Activated CD4-positive, alpha-beta memory T cell treated with anti-CD3 and anti-CD28 coated beads for 36 hours (primary cell): ENCODE measurements around the gene PRDM1. TPM values are rescaled to one million over a fixed set of nuclear protein-coding genes. Genes with fewer than 3 reads are reported as not detected.

ENCODE experiments used
- CTCF ChIA-PET: fragments of 350-600 bp; sonication (Branson Sonifier 250); formaldehyde crosslinking; loops from one replicate; lab custom pipeline; 2021; ENCODE audit warnings: antibody characterized with exemption, inconsistent platforms; lab: Charles Lee
- POLR2A ChIA-PET: fragments of 350-600 bp; sonication (Branson Sonifier 250); formaldehyde crosslinking; loops from one replicate; lab custom pipeline; 2021; ENCODE audit warnings: antibody characterized with exemption; lab: Charles Lee
- DNase-seq: peaks from one replicate; pipeline ENCODE4 v3.0.0-alpha.2; 2020
- H3K27ac Mint-ChIP-seq: one replicate; pipeline ENCODE4 v1.8.0; 2021; ENCODE audit warnings: mixed read lengths
- H3K27me3 Mint-ChIP-seq: one replicate; pipeline ENCODE4 v1.8.0; 2021; ENCODE audit warnings: mixed read lengths
- H3K36me3 Mint-ChIP-seq: one replicate; pipeline ENCODE4 v1.8.0; 2021; ENCODE audit warnings: mixed read lengths
- H3K4me1 Mint-ChIP-seq: one replicate; pipeline ENCODE4 v1.8.0; 2021; ENCODE audit warnings: low read depth, mixed read lengths
- H3K4me3 Mint-ChIP-seq: one replicate; pipeline ENCODE4 v1.8.0; 2021; ENCODE audit warnings: mild to moderate bottlenecking, mixed read lengths
- H3K9me3 Mint-ChIP-seq: one replicate; pipeline ENCODE4 v1.8.0; 2021; ENCODE audit warnings: mixed read lengths
- intact Hi-C: fragments of 100-400 bp; cut with micrococcal nuclease; formaldehyde crosslinking; loops from one replicate; pipeline ENCODE4 v1.15.1; 2023
- total RNA-seq, 2 experiments: library from RNA; stranded (reverse); gene quantifications; one replicate each; pipeline ENCODE4 v1.2.3, GENCODE V29; 2021

Gene PRDM1
- total RNA-seq, 2 experiments from 2014 or later = 70.9 to 78.9 TPM

GRCh38 chr6:106084989-106085691 is 996 bp upstream of the PRDM1 start:
- DNase-seq = no peak
- peaks cover 64% of the 10 kb centered on the region for H3K4me1 Mint-ChIP-seq
- intact Hi-C loops = loop anchor here (5.0 to 10.0 kb wide), 6 partner anchors 213 to 630 kb away; no protein-coding TSS in a partner anchor
- H3K27ac Mint-ChIP-seq = peak overlapping the region; percentile 94
- CTCF ChIA-PET = interaction anchor here (1.0 to 5.5 kb wide), 6 partner anchors 9 to 138 kb away, joined by 5 to 38 read pairs (median 8); no protein-coding TSS in a partner anchor
- peak overlapping the region; percentile 90 for H3K4me3 Mint-ChIP-seq
- H3K27me3 Mint-ChIP-seq = peaks cover 2% of the 10 kb centered on the region
- POLR2A ChIA-PET = interaction anchor here (1.2 to 5.6 kb wide), 4 partner anchors 14 to 102 kb away, joined by 6 to 236 read pairs (median 28); no protein-coding TSS in a partner anchor
- no peaks in the 10 kb centered on the region for H3K9me3 Mint-ChIP-seq
- peaks cover 30% of the 10 kb centered on the region for H3K36me3 Mint-ChIP-seq

- DNase-seq = no peak
- POLR2A ChIA-PET = interaction anchor here (1.0 to 5.6 kb wide), 5 partner anchors 9 to 104 kb away, joined by 4 to 236 read pairs (median 8); no protein-coding TSS in a partner anchor
- H3K36me3 Mint-ChIP-seq = peaks cover 35% of the 10 kb centered on the region
- H3K27me3 Mint-ChIP-seq = peaks cover 2% of the 10 kb centered on the region
- H3K27ac Mint-ChIP-seq = peak overlapping the region; percentile 94
- H3K4me3 Mint-ChIP-seq = peak overlapping the region; percentile 90
- intact Hi-C loops = loop anchor here (5.0 to 10.0 kb wide), 2 partner anchors 353 to 631 kb away; no protein-coding TSS in a partner anchor
- peaks cover 69% of the 10 kb centered on the region for H3K4me1 Mint-ChIP-seq
- CTCF ChIA-PET = interaction anchor here (0.9 to 5.5 kb wide), 6 partner anchors 14 to 653 kb away, joined by 3 to 38 read pairs (median 8); no protein-coding TSS in a partner anchor
- no peaks in the 10 kb centered on the region for H3K9me3 Mint-ChIP-seq
Measured at GRCh38 chr6:106085692-106085983, 498 bp upstream of the PRDM1 start.

- H3K4me1 Mint-ChIP-seq = peaks cover 75% of the 10 kb centered on the region
- intact Hi-C loops = loop anchor here (1.0 to 10.0 kb wide), 4 partner anchors 12 to 632 kb away; no protein-coding TSS in a partner anchor
- H3K4me3 Mint-ChIP-seq = peak overlapping the region; percentile 90
- ChIA-PET CTCF (interaction anchor here (0.6 to 5.5 kb wide), 6 partner anchors 13 to 136 kb away, joined by 3 to 38 read pairs (median 8); no protein-coding TSS in a partner anchor), POLR2A (interaction anchor here (0.9 to 5.6 kb wide), 7 partner anchors 14 to 105 kb away, joined by 3 to 236 read pairs (median 6); no protein-coding TSS in a partner anchor)
- peaks cover 44% of the 10 kb centered on the region for H3K36me3 Mint-ChIP-seq
- no peaks in the 10 kb centered on the region for H3K9me3 Mint-ChIP-seq
- DNase-seq = no peak
- peaks cover 2% of the 10 kb centered on the region for H3K27me3 Mint-ChIP-seq
- H3K27ac Mint-ChIP-seq = peak overlapping the region; percentile 94
Measured at GRCh38 chr6:106086814-106087175, 659 bp downstream of the PRDM1 start.

GRCh38 chr6:106087548-106088325 is 1.6 kb downstream of the PRDM1 start:
- peaks cover 2% of the 10 kb centered on the region for H3K27me3 Mint-ChIP-seq

GRCh38 chr6:106090001-106090400 is 3.9 kb downstream of the PRDM1 start:
- Mint-ChIP-seq H3K9me3 (no peaks in the 10 kb centered on the region), H3K27me3 (peaks cover 3% of the 10 kb centered on the region), H3K4me1 (peaks cover 75% of the 10 kb centered on the region), H3K4me3 (peak overlapping the region; percentile 90), H3K36me3 (peaks cover 63% of the 10 kb centered on the region), H3K27ac (peak overlapping the region; percentile 94)
- CTCF ChIA-PET = interaction anchor here (0.5 to 5.5 kb wide), 18 partner anchors 9 to 1282 kb away, joined by 3 to 38 read pairs (median 3); partner anchors contain the start of gene ATG5
- intact Hi-C loops = loop anchor here (1.0 kb wide), 1 partner anchor 133 kb away; no protein-coding TSS in a partner anchor
- no peak for DNase-seq
- POLR2A ChIA-PET = interaction anchor here (0.6 to 5.6 kb wide), 10 partner anchors 11 to 488 kb away, joined by 3 to 236 read pairs (median 3); no protein-coding TSS in a partner anchor

More at GRCh38 chr6:106087548-106088325, 1.6 kb downstream of the PRDM1 start:
- Mint-ChIP-seq H3K4me1 (peaks cover 78% of the 10 kb centered on the region), H3K9me3 (no peaks in the 10 kb centered on the region), H3K4me3 (peak overlapping the region; percentile 90), H3K27ac (peak overlapping the region; percentile 94), H3K36me3 (peaks cover 52% of the 10 kb centered on the region)
- intact Hi-C loops = loop anchor here (5.0 to 10.0 kb wide), 2 partner anchors 355 to 633 kb away; no protein-coding TSS in a partner anchor
- POLR2A ChIA-PET = interaction anchor here (0.8 to 5.6 kb wide), 7 partner anchors 13 to 188 kb away, joined by 3 to 236 read pairs (median 3); no protein-coding TSS in a partner anchor
- CTCF ChIA-PET = interaction anchor here (0.6 to 5.5 kb wide), 5 partner anchors 12 to 213 kb away, joined by 3 to 38 read pairs (median 4); no protein-coding TSS in a partner anchor
- DNase-seq = no peak

GRCh38 chr6:106092279-106092678 is 6.1 kb downstream of the PRDM1 start:
- peaks cover 3% of the 10 kb centered on the region for H3K27me3 Mint-ChIP-seq
- H3K4me3 Mint-ChIP-seq = peak overlapping the region; percentile 90
- peak overlapping the region; percentile 30 for H3K27ac Mint-ChIP-seq
- no peak for DNase-seq
- H3K4me1 Mint-ChIP-seq = peaks cover 82% of the 10 kb centered on the region
- H3K36me3 Mint-ChIP-seq = peaks cover 75% of the 10 kb centered on the region
- ChIA-PET POLR2A (interaction anchor here (0.6 to 4.5 kb wide), 8 partner anchors 9 to 210 kb away, joined by 3 to 52 read pairs (median 6); no protein-coding TSS in a partner anchor), CTCF (interaction anchor here (1.0 to 3.4 kb wide), 5 partner anchors 9 to 660 kb away, joined by 3 to 18 read pairs (median 3); no protein-coding TSS in a partner anchor)
- intact Hi-C loops = no loop called here
- H3K9me3 Mint-ChIP-seq = no peaks in the 10 kb centered on the region

GRCh38 chr6:106094261-106094963 is 8.3 kb downstream of the PRDM1 start:
- Mint-ChIP-seq H3K27ac (peak overlapping the region; percentile 79), H3K9me3 (no peaks in the 10 kb centered on the region), H3K36me3 (peaks cover 60% of the 10 kb centered on the region), H3K4me1 (peaks cover 81% of the 10 kb centered on the region), H3K4me3 (peak overlapping the region; percentile 56), H3K27me3 (peaks cover 2% of the 10 kb centered on the region)
- ChIA-PET CTCF (interaction anchor here (0.6 to 3.4 kb wide), 5 partner anchors 9 to 692 kb away, joined by 3 to 18 read pairs (median 5); partner anchors contain the start of gene PREP), POLR2A (interaction anchor here (0.5 to 4.5 kb wide), 7 partner anchors 8 to 115 kb away, joined by 3 to 52 read pairs (median 5); partner anchors contain the start of gene PRDM1)
- intact Hi-C loops = no loop called here
- DNase-seq = no peak

- Mint-ChIP-seq H3K27me3 (peaks cover 2% of the 10 kb centered on the region), H3K4me3 (peak overlapping the region; percentile 56), H3K27ac (peak overlapping the region; percentile 79), H3K4me1 (peaks cover 78% of the 10 kb centered on the region), H3K36me3 (peaks cover 61% of the 10 kb centered on the region), H3K9me3 (no peaks in the 10 kb centered on the region)
- ChIA-PET POLR2A (interaction anchor here (0.9 to 4.5 kb wide), 7 partner anchors 7 to 100 kb away, joined by 3 to 52 read pairs (median 4); partner anchors contain the start of gene PRDM1), CTCF (interaction anchor here (1.3 kb wide), 1 partner anchor 128 kb away, joined by 3 read pairs; no protein-coding TSS in a partner anchor)
- no peak for DNase-seq
- intact Hi-C loops = loop anchor here (5.0 kb wide), 5 partner anchors 207 to 613 kb away; no protein-coding TSS in a partner anchor
Measured at GRCh38 chr6:106094964-106095335, 8.8 kb downstream of the PRDM1 start.

- H3K9me3 Mint-ChIP-seq = no peaks in the 10 kb centered on the region
- DNase-seq = peak; percentile 69
Measured at GRCh38 chr6:106097411-106098231, 11.5 kb downstream of the PRDM1 start.

More at GRCh38 chr6:106097411-106098231, 11.5 kb downstream of the PRDM1 start:
- Mint-ChIP-seq H3K27ac (peak overlapping the region; percentile 96), H3K36me3 (peaks cover 64% of the 10 kb centered on the region), H3K4me3 (peak overlapping the region; percentile 91), H3K4me1 (peaks cover 77% of the 10 kb centered on the region), H3K27me3 (peaks cover 2% of the 10 kb centered on the region)
- intact Hi-C loops = loop anchor here (1.0 to 5.0 kb wide), 20 partner anchors 11 to 615 kb away; partner anchors contain the start of genes ATG5 and PRDM1
- CTCF ChIA-PET = interaction anchor here (0.8 to 4.3 kb wide), 7 partner anchors 10 to 126 kb away, joined by 3 to 38 read pairs (median 3); partner anchors contain the start of gene PRDM1
- POLR2A ChIA-PET = interaction anchor here (0.6 to 8.7 kb wide), 13 partner anchors 8 to 639 kb away, joined by 3 to 236 read pairs (median 23); partner anchors contain the start of gene PRDM1
